SU-DHL-6 (cell line): Measurements from ENCODE around the gene CXorf49.
"Not testable (repeated sequence)": the region's sequence is repeated elsewhere in the genome, so short reads cannot be mapped to it uniquely, and the experiment has no call there.

Experiments
- H2AFZ ChIP-seq: fragments of 200-600 bp; sonication (generic); 2 replicates; pipeline ENCODE4 v1.6.1; 2014; ENCODE audit warnings: low read depth, mild to moderate bottlenecking, moderate library complexity, mixed read lengths, antibody characterized with exemption, low read length; ENCODE audit not compliant: severe bottlenecking
- H3F3A ChIP-seq: fragments of 200-600 bp; shearing (Covaris generic); 2 replicates; pipeline ENCODE4 v1.6.0; 2016; ENCODE audit warnings: antibody characterized with exemption, mild to moderate bottlenecking; ENCODE audit not compliant: insufficient read depth
- H3K27ac ChIP-seq: fragments of 200-600 bp; sonication (generic); 2 replicates; pipeline ENCODE4 v1.5.1; 2016; ENCODE audit warnings: low read depth, mild to moderate bottlenecking, low read length, moderate library complexity, mixed read lengths
- H3K27me3 ChIP-seq: fragments of 200-600 bp; sonication (generic), shearing (Covaris generic); 2 replicates; pipeline ENCODE4 v1.6.0; 2014; ENCODE audit warnings: mild to moderate bottlenecking, low read length
- H3K36me3 ChIP-seq: fragments of 200-600 bp; sonication (generic); 2 replicates; pipeline ENCODE4 v1.6.1; 2014; ENCODE audit warnings: mild to moderate bottlenecking, low read length, mixed read lengths
- H3K4me2 ChIP-seq: fragments of 300-600, 200-600 bp; shearing (Covaris generic), sonication (generic); 2 replicates; pipeline ENCODE4 v1.6.0; 2014; ENCODE audit warnings: low read length, low read depth, mild to moderate bottlenecking; ENCODE audit not compliant: poor library complexity, severe bottlenecking
- H3K4me3 ChIP-seq: fragments of 200-600 bp; sonication (generic); 2 replicates; pipeline ENCODE4 v1.5.1; 2014; ENCODE audit warnings: antibody characterized with exemption, low read length, mild to moderate bottlenecking, mixed read lengths; ENCODE audit not compliant: insufficient read depth, poor library complexity, severe bottlenecking
- H3K79me2 ChIP-seq: fragments of 200-600 bp; sonication (generic); 2 replicates; pipeline ENCODE4 v1.6.1; 2014; ENCODE audit warnings: mild to moderate bottlenecking, low read length, moderate library complexity; ENCODE audit not compliant: insufficient read depth
- H3K9ac ChIP-seq: fragments of 200-600 bp; sonication (generic); 2 replicates; pipeline ENCODE4 v1.7.0; 2014; ENCODE audit warnings: mild to moderate bottlenecking, low read length
- H3K9me2 ChIP-seq: fragments of 200-600 bp; sonication (generic); replicated peaks from 2 replicates; pipeline ENCODE4 v1.6.1; 2014; ENCODE audit warnings: low read length; ENCODE audit not compliant: insufficient read depth
- H3K9me3 ChIP-seq: fragments of 200-600 bp; sonication (generic); 2 replicates; pipeline ENCODE4 v1.6.1; 2014; ENCODE audit warnings: low read length, mixed read lengths; ENCODE audit not compliant: insufficient read depth
- H4K20me1 ChIP-seq: fragments of 200-600 bp; sonication (generic); 2 replicates; pipeline ENCODE4 v1.6.1; 2014; ENCODE audit warnings: low read depth, mild to moderate bottlenecking, antibody characterized with exemption, low read length, moderate library complexity, mixed read lengths

CXorf49 gene

GRCh38 chrX:71716323-71716722, 1.8 kb downstream of the CXorf49 start:
- H3K9ac ChIP-seq, H2AFZ ChIP-seq, H3K79me2 ChIP-seq, H3K27ac ChIP-seq, H4K20me1 ChIP-seq, H3F3A ChIP-seq, H3K4me3 ChIP-seq, H3K27me3 ChIP-seq, H3K36me3 ChIP-seq, H3K9me3 ChIP-seq, H3K4me2 ChIP-seq, H3K9me2 ChIP-seq: not testable (repeated sequence)

- not testable (repeated sequence) for H4K20me1 ChIP-seq, H3K9me2 ChIP-seq, H3K79me2 ChIP-seq
Measured at GRCh38 chrX:71715551-71715950, 2.5 kb downstream of the CXorf49 start.

GRCh38 chrX:71714064-71714463, 4.0 kb downstream of the CXorf49 start:
- not testable (repeated sequence) for H3K9me2 ChIP-seq, H3F3A ChIP-seq, H3K9ac ChIP-seq, H3K36me3 ChIP-seq, H3K4me3 ChIP-seq, H2AFZ ChIP-seq, H3K79me2 ChIP-seq, H3K9me3 ChIP-seq, H4K20me1 ChIP-seq, H3K4me2 ChIP-seq, H3K27ac ChIP-seq, H3K27me3 ChIP-seq

More at GRCh38 chrX:71715551-71715950, 2.5 kb downstream of the CXorf49 start:
- H3F3A ChIP-seq, H3K9ac ChIP-seq, H3K4me2 ChIP-seq, H3K36me3 ChIP-seq, H3K9me3 ChIP-seq, H2AFZ ChIP-seq, H3K27ac ChIP-seq, H3K27me3 ChIP-seq, H3K4me3 ChIP-seq: not testable (repeated sequence)

DNA sequence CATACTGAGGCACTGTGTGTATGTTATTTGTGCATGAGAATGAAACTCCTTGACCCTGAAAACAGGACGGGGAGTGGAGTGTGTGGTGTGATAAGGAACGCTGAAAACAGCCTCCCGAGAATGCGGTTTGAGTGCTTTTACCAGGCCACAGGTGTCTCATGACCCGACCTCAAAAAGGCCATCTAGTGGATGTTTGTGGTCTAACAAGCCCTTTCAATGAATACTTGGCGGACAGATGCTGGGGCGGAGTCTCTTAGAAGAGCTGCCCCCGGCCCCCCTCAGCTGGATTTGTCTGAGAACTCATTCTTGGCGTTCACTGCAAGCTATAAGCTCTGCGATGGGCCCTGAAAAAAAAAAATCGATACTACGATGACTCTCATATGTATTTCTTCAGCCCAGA, 15.2 kb downstream of the CXorf49 start:
- H4K20me1 ChIP-seq, H3K27ac ChIP-seq, H3K27me3 ChIP-seq, H3K4me2 ChIP-seq, H3K9ac ChIP-seq, H3K36me3 ChIP-seq, H3F3A ChIP-seq, H3K4me3 ChIP-seq, H2AFZ ChIP-seq, H3K9me2 ChIP-seq, H3K9me3 ChIP-seq, H3K79me2 ChIP-seq: not testable (repeated sequence)

- not testable (repeated sequence) for H3K27ac ChIP-seq, H2AFZ ChIP-seq, H3F3A ChIP-seq, H3K79me2 ChIP-seq, H3K9me2 ChIP-seq, H3K9me3 ChIP-seq, H3K4me3 ChIP-seq, H3K9ac ChIP-seq, H4K20me1 ChIP-seq, H3K36me3 ChIP-seq, H3K4me2 ChIP-seq, H3K27me3 ChIP-seq
Measured at GRCh38 chrX:71699023-71699344, 19.1 kb downstream of the CXorf49 start.

DNA sequence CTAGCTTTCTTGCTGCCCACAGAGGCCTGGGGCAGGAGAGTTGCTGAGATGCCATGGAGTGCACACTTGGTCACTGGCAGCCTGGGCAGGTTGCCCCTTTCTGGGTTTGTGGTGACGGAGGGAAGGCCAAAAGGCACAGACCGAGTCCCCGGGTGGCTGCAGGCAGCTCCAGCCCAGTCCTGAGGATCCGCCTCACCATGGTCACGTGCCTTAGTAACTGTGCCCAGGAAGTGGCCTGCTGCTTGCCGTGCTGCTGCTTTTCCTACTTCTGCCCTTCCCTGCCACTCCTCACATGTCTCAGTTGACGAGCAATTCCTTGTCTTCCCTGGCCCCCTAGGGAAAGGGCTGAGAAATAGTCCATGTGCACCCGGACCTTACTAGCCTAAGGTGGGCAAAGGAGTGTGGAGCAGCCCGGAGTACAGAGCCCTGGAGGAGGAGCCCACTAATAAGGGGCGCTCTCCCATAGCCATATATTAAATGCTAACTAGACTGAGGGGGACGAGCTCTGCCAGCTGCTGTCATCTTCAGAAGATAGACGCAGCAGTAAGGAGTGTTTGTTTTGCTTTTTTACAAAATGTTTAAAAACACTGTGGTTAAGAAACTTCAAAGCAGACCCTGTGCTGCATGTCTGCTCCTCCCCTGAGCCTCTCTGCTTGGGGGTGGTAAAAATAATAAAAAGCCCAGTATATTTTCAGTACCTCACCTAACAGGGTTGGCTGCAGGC, 19.6 kb downstream of the CXorf49 start:
- H3K9me3 ChIP-seq, H3K27me3 ChIP-seq, H3K9me2 ChIP-seq, H3K4me3 ChIP-seq, H2AFZ ChIP-seq, H3F3A ChIP-seq, H3K4me2 ChIP-seq, H3K27ac ChIP-seq, H3K9ac ChIP-seq, H3K36me3 ChIP-seq, H3K79me2 ChIP-seq, H4K20me1 ChIP-seq: not testable (repeated sequence)

DNA sequence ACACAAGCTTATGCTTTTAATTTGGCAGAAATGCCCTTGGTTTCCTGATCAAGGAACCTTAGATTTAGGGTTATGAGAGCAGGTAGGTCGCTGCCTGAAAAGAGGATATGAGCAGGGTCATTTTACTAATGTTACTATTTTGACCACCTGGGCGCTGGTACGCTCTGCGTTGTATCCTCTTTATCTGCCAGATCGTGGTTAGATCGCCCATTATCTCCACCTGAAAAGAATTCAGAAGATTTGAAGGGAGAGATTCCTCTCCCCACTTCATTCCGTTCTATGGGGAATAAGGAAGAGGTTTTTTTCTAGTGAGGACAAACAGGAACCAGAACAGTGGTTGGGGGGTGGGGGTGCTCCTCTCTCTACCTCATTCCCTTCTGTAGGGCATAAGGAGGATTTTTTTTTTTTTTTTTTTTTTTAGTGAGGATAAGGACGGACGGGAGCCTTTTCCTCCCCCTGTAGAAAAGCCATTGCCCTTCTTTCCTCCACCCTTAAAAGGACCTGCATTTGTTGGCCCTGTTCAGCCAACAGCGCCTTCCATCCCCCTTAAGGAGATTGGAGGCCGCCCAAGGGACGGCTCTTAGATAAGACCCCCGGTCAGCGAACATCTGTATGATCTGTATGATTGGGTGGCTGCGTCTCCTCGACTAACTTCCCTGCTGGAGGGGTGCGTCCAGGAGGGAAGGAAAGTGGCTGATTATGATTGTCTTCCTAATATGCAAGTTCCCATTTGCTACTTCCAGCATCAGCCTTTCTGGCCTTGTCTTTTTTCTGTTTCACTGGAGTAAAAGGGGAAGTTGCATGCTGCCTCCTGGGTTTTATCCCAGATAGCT, 20.4 kb downstream of the CXorf49 start:
- H3K9me2 ChIP-seq, H3F3A ChIP-seq, H2AFZ ChIP-seq, H3K4me3 ChIP-seq, H3K27me3 ChIP-seq, H3K4me2 ChIP-seq, H4K20me1 ChIP-seq, H3K9me3 ChIP-seq, H3K79me2 ChIP-seq, H3K27ac ChIP-seq, H3K9ac ChIP-seq, H3K36me3 ChIP-seq: not testable (repeated sequence)
